Right renal cortex interstitium (tissue), 3 donors: ENCODE results near the gene GOLPH3L. TPM values are rescaled to one million over a fixed set of nuclear protein-coding genes. Genes with fewer than 3 reads are reported as not detected.
"Not testable (repeated sequence)": the region's sequence is repeated elsewhere in the genome, so short reads cannot be mapped to it uniquely, and the experiment has no call there.

Source experiments
- DNase-seq, 3 donors: peaks; one replicate each; pipeline ENCODE4 v3.0.0-alpha.2; 2013; ENCODE audit warnings: low read depth in 3 of 3, low spot score in 2 of 3
- polyA plus RNA-seq, 3 donors: library from polyadenylated mRNA; unstranded; fragments of 120-200 nt; gene quantifications; one replicate each; pipeline ENCODE4 v1.2.1, GENCODE V29; 2013; ENCODE audit not compliant: insufficient read length in 3 of 3

The GOLPH3L gene
- 10 to 100 TPM; 40.5 to 45.0 (median 44.6) TPM for polyA plus RNA-seq

GRCh38 chr1:150696995-150697927 is at the start of gene GOLPH3L:
Gene GOLPH3L (minus strand): TSS chr1:150697154. CDS start chr1:150694838, 2,316 bp downstream.
- peak; percentile 96 to 98 (median 96) for DNase-seq

GRCh38 chr1:150730130-150730721 is 33.3 kb upstream of the GOLPH3L start:
- no peak for DNase-seq

GRCh38 chr1:150724336-150724735 is 27.4 kb upstream of the GOLPH3L start:
- DNase-seq, result no peak

- no peak for DNase-seq
Measured at GRCh38 chr1:150720703-150721102, 23.7 kb upstream of the GOLPH3L start, which contains the start of gene HORMAD1. Gene HORMAD1 (minus strand): TSS chr1:150720895. CDS start chr1:150719505, 1,390 bp downstream.

GRCh38 chr1:150720098-150720497 is 23.1 kb upstream of the GOLPH3L start:
- no peak for DNase-seq

GRCh38 chr1:150718225-150718891 is 21.4 kb upstream of the GOLPH3L start:
- DNase-seq, result no peak

GRCh38 chr1:150709031-150709430 is 12.1 kb upstream of the GOLPH3L start:
- DNase-seq, result not testable (repeated sequence)

GRCh38 chr1:150708595-150708994 is 11.6 kb upstream of the GOLPH3L start:
- DNase-seq, result no peak

- no peak for DNase-seq
Measured at GRCh38 chr1:150706091-150706490, 9.1 kb upstream of the GOLPH3L start.

GRCh38 chr1:150703427-150703826 is 6.5 kb upstream of the GOLPH3L start:
- DNase-seq, result no peak

- no peak for DNase-seq
Measured at GRCh38 chr1:150696590-150696989, 364 bp downstream of the GOLPH3L start.

- no peak for DNase-seq
Measured at GRCh38 chr1:150696162-150696561, 792 bp downstream of the GOLPH3L start.

- DNase-seq, result no peak
Measured at GRCh38 chr1:150695561-150695960, 1.4 kb downstream of the GOLPH3L start.

- DNase-seq, result no peak
Measured at GRCh38 chr1:150692720-150693119, 4.2 kb downstream of the GOLPH3L start.

GRCh38 chr1:150688763-150689162 is 8.2 kb downstream of the GOLPH3L start:
- no peak for DNase-seq

- no peak for DNase-seq
Measured at GRCh38 chr1:150686275-150686674, 10.7 kb downstream of the GOLPH3L start.

- no peak for DNase-seq
Measured at GRCh38 chr1:150683914-150684313, 13.0 kb downstream of the GOLPH3L start.

GRCh38 chr1:150678988-150679387 is 18.0 kb downstream of the GOLPH3L start:
- DNase-seq, result no peak

GRCh38 chr1:150674881-150675280 is 22.1 kb downstream of the GOLPH3L start:
- DNase-seq, result no peak

GRCh38 chr1:150663321-150663720 is 33.6 kb downstream of the GOLPH3L start:
- no peak for DNase-seq

GRCh38 chr1:150662811-150663210 is 34.1 kb downstream of the GOLPH3L start:
- no peak for DNase-seq
